Measurements from ENCODE around the gene NCOA4.
"Not testable (repeated sequence)": the region's sequence is repeated elsewhere in the genome, so short reads cannot be mapped to it uniquely, and the experiment has no call there.

The NCOA4 gene

GRCh38 chr10:46030091-46030937 lies at the start of gene NCOA4:
Gene NCOA4 (minus strand): TSS chr10:46030623. CDS start chr10:46016680, 13,943 bp downstream.
- DNase-seq = peak; percentile 97

GRCh38 chr10:46079831-46080585 lies 49.6 kb upstream of the NCOA4 start:
- no peak for DNase-seq

- DNase-seq = no peak
Measured at GRCh38 chr10:46077731-46078413, 47.4 kb upstream of the NCOA4 start.

- no peak for DNase-seq
Measured at GRCh38 chr10:46077141-46077554, 46.7 kb upstream of the NCOA4 start.

- no peak for DNase-seq
Measured at GRCh38 chr10:46075869-46076268, 45.4 kb upstream of the NCOA4 start.

GRCh38 chr10:46074196-46074946 lies 43.9 kb upstream of the NCOA4 start:
- no peak for DNase-seq

- DNase-seq = no peak
Measured at GRCh38 chr10:46073564-46073963, 43.1 kb upstream of the NCOA4 start.

- no peak for DNase-seq
Measured at GRCh38 chr10:46070749-46071148, 40.3 kb upstream of the NCOA4 start.

- DNase-seq = no peak
Measured at GRCh38 chr10:46069771-46070463, 39.5 kb upstream of the NCOA4 start.

- no peak for DNase-seq
Measured at GRCh38 chr10:46068905-46069304, 38.5 kb upstream of the NCOA4 start.

GRCh38 chr10:46068117-46068516 lies 37.7 kb upstream of the NCOA4 start:
- no peak for DNase-seq

- DNase-seq = no peak
Measured at GRCh38 chr10:46064269-46064817, 33.9 kb upstream of the NCOA4 start.

GRCh38 chr10:46062723-46063428 lies 32.5 kb upstream of the NCOA4 start:
- DNase-seq = no peak

- no peak for DNase-seq
Measured at GRCh38 chr10:46060706-46061105, 30.3 kb upstream of the NCOA4 start.

GRCh38 chr10:46057927-46058326 lies 27.5 kb upstream of the NCOA4 start:
- DNase-seq = not testable (repeated sequence)

- no peak for DNase-seq
Measured at GRCh38 chr10:46057038-46057437, 26.6 kb upstream of the NCOA4 start.

GRCh38 chr10:46055771-46056170 lies 25.3 kb upstream of the NCOA4 start:
- DNase-seq = no peak

GRCh38 chr10:46053534-46054434 lies 23.4 kb upstream of the NCOA4 start:
- no peak for DNase-seq

GRCh38 chr10:46052791-46053375 lies 22.5 kb upstream of the NCOA4 start:
- DNase-seq = no peak
